HepG2 (cell line): ENCODE measurements around the gene SLC9A4. TPM values are rescaled to one million over a fixed set of nuclear protein-coding genes. Genes with fewer than 3 reads are reported as not detected.

Source experiments
- ATAC-seq: fragments of 200-7000 bp; cut with Tn5 transposase; 3 replicates; pipeline ENCODE4 v1.9.1; 2020; ENCODE audit warnings: mild to moderate bottlenecking, moderate library complexity
- BruUV-seq: library from RNA; stranded (reverse); fragments of 400-500 nt; replicated peaks from 2 replicates; lab custom pipeline; 2021; lab: Mats Ljungman, UMichigan
- CTCF ChIA-PET: fragments of 300-600 bp; formaldehyde crosslinking; extraction: SDS; loops from one replicate; lab custom pipeline; 2021; ENCODE audit warnings: low total read pairs, inconsistent platforms, low intra/inter-chr PET ratio; lab: Yijun Ruan, JAX
- POLR2A ChIA-PET: fragments of 350-600 bp; sonication (Branson Sonifier 250); formaldehyde crosslinking; loops from one replicate; lab custom pipeline; 2020; ENCODE audit warnings: antibody characterized with exemption, inconsistent platforms; lab: Yijun Ruan, JAX
- DNase-seq: peaks from one replicate; pipeline ENCODE4 v3.0.0-alpha.2; 2015; ENCODE audit warnings: low spot score
- FAIRE-seq: peaks from 3 replicates; lab custom pipeline; 2011; peaks lifted over from hg19 to GRCh38; lab: Jason Lieb, UNC
- H2AFZ ChIP-seq: one replicate; pipeline ENCODE4 v1.6.1; 2011; ENCODE audit warnings: low read length, inconsistent platforms
- H3K27ac ChIP-seq: fragments of 300-600 bp; 3 replicates; pipeline ENCODE4 v1.8.0; 2011; ENCODE audit warnings: mixed run types, mild to moderate bottlenecking, mixed read lengths, low read length, inconsistent platforms; ENCODE audit not compliant: insufficient read depth; ENCODE audit errors: extremely low read length
- H3K27me3 ChIP-seq, 2 experiments: fragments of 200-600 bp in 1 of 2; 2 replicates in 1 of 2; 3 replicates in 1 of 2; pipeline versions ENCODE4 v1.6.0 to v1.8.0; 2011; ENCODE audit warnings: low read length in 2 of 2, mild to moderate bottlenecking in 2 of 2, moderate library complexity in 2 of 2, inconsistent platforms in 1 of 2; ENCODE audit not compliant: insufficient read depth in 2 of 2, control insufficient read depth in 1 of 2
- H3K36me3 ChIP-seq, 2 experiments: fragments of 200-600 bp in 1 of 2; replicated peaks in 1 of 2; 2 replicates in 1 of 2; 3 replicates in 1 of 2; pipeline versions ENCODE4 v1.5.1 to v1.8.0; 2011; ENCODE audit warnings: low read length in 2 of 2, inconsistent platforms in 1 of 2; ENCODE audit not compliant: insufficient read depth in 2 of 2, control insufficient read depth in 1 of 2
- H3K4me1 ChIP-seq: 2 replicates; pipeline ENCODE4 v1.5.1; 2012; ENCODE audit warnings: low read length, inconsistent platforms; ENCODE audit not compliant: insufficient read depth
- H3K4me2 ChIP-seq: 2 replicates; pipeline ENCODE4 v1.6.0; 2011; ENCODE audit warnings: low read depth, low read length, inconsistent platforms
- H3K4me3 ChIP-seq, 3 experiments: fragments of 200-600 bp in 1 of 3; sonication (generic), shearing (Covaris generic) in 1 of 3; replicated peaks in 1 of 3; 2 replicates each; pipeline ENCODE4 v1.5.1; 2011 to 2016; ENCODE audit warnings: low read length in 3 of 3, inconsistent platforms in 2 of 3, low read depth in 2 of 3, mild to moderate bottlenecking in 2 of 3, control low read depth in 1 of 3, mixed read lengths in 1 of 3; ENCODE audit not compliant: insufficient read depth in 1 of 3
- H3K79me2 ChIP-seq: one replicate; pipeline ENCODE4 v1.6.1; 2011; ENCODE audit warnings: low read length, inconsistent platforms; ENCODE audit not compliant: insufficient read depth
- H3K9ac ChIP-seq: 2 replicates; pipeline ENCODE4 v1.6.0; 2011; ENCODE audit warnings: mild to moderate bottlenecking, low read depth, low read length, inconsistent platforms; ENCODE audit not compliant: insufficient read depth
- H3K9me3 ChIP-seq: 2 replicates; pipeline ENCODE4 v1.5.1; 2012; ENCODE audit warnings: mild to moderate bottlenecking, low read length
- H4K20me1 ChIP-seq: 2 replicates; pipeline ENCODE4 v1.6.0; 2011; ENCODE audit warnings: inconsistent platforms, mild to moderate bottlenecking, low read length, moderate library complexity; ENCODE audit not compliant: insufficient read depth
- CREB1 ChIP-seq, 2 experiments: fragments of 450-650 bp in 1 of 2; IDR thresholded peaks; 2 replicates each; pipeline ENCODE4 v1.6.1; 2016 to 2017; ENCODE audit warnings: control low read depth in 1 of 2, mild to moderate bottlenecking in 1 of 2, missing compliant biosample characterization in 1 of 2, missing genetic modification characterization in 1 of 2
- IRX3 ChIP-seq: sonication (generic); formaldehyde crosslinking; IDR thresholded peaks from 2 replicates; pipeline ENCODE4 v1.8.1; 2023; ENCODE audit warnings: mild to moderate bottlenecking, low read depth, missing genetic modification reagents, borderline replicate concordance
- PLRG1 ChIP-seq: fragments of 450-650 bp; conservative IDR thresholded peaks from 2 replicates; pipeline ENCODE4 v1.6.1; 2016
- SNAPC4 ChIP-seq: sonication (generic); formaldehyde crosslinking; IDR thresholded peaks from 2 replicates; pipeline ENCODE4 v1.4.0; 2020; ENCODE audit warnings: mild to moderate bottlenecking, missing genetic modification reagents
- ZNF318 ChIP-seq: sonication (generic); formaldehyde crosslinking; IDR thresholded peaks from 2 replicates; pipeline ENCODE4 v1.4.0; 2020; ENCODE audit warnings: mild to moderate bottlenecking, missing genetic modification reagents
- ZNF382 ChIP-seq: sonication (generic); formaldehyde crosslinking; IDR thresholded peaks from 2 replicates; pipeline ENCODE4 v1.5.0; 2020; ENCODE audit warnings: missing genetic modification reagents, mild to moderate bottlenecking, borderline replicate concordance
- ZNF589 ChIP-seq: sonication (generic); formaldehyde crosslinking; conservative IDR thresholded peaks from 2 replicates; pipeline ENCODE4 v1.8.0; 2022; ENCODE audit warnings: mild to moderate bottlenecking, moderate library complexity, missing genetic modification reagents
- WGBS: methylation state at CpG from one replicate; pipeline ENCODE4 v1.1.6; 2017; ENCODE audit warnings: low lambda C conversion rate; 5-methylcytosine and 5-hydroxymethylcytosine counted together
- in situ Hi-C: cut with HindIII; loops from 2 replicates; pipeline ENCODE4 v1.10.0; 2017; ENCODE audit warnings: low pct_unique_long_range_greater_than_20kb; ENCODE audit not compliant: extremely low pct_ligation_motif_present
- intact Hi-C: fragments of 100-400 bp; cut with micrococcal nuclease; formaldehyde crosslinking; loops from one replicate; pipeline ENCODE4 v1.10.0; 2022; ENCODE audit not compliant: unreplicated experiment
- polyA plus RNA-seq, 8 experiments: library from polyadenylated mRNA; depleted of rRNA in 3 of 8; stranded (reverse) in 7 of 8; unstranded in 1 of 8; fragments of >200 nt; fragmentation: Illumina TruSeq in 4 of 8; extraction: Trizol in 4 of 8; gene quantifications; 2 replicates each; pipeline versions ENCODE4 v1.2.1 to v1.2.3, GENCODE V29; 2011 to 2016; ENCODE audit warnings: low read depth in 4 of 8, missing spikeins in 1 of 8, mixed read lengths in 1 of 8; ENCODE audit not compliant: insufficient read depth in 1 of 8
- total RNA-seq, 5 experiments: library from RNA; depleted of rRNA; stranded (reverse); fragments of >200 nt; fragmentation: Illumina TruSeq; extraction: Trizol; gene quantifications; 2 replicates each; pipeline ENCODE4 v1.2.3, GENCODE V29; 2016; ENCODE audit warnings: low read depth in 1 of 5

Gene SLC9A4
- total and polyA plus RNA-seq, 2 of the 13 experiments (the other 11 are each of a cell fraction or from before 2014, with no cell fraction given) = not detected

DNA sequence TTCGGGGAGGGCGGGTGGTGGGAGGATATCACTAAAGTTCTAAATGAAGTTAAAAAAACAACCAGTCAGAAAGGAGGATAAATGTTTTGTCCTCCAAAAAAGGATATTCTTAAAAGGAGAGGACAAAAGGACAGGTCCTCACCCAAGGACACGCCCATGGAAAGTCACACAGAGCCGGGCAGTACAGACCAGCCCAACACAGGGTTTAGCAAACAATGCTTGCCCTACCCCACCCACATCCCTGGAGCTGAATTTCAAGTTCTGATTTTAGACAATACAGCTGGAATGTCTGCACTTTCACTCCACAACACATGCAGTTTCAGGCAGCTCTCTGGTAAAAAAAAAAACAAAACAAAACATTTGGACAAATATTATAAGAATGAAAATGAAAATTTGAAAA, 67.9 kb downstream of the SLC9A4 start (continued):
- TF ChIP-seq ZNF318 (CRISPR knock-in tag) (no peak), IRX3 (CRISPR knock-in tag) (no peak), PLRG1 (no peak)

- no peak for DNase-seq
- H3K4me3 ChIP-seq = no peak overlapping the region
- H2AFZ ChIP-seq = no peak overlapping the region
- H4K20me1 ChIP-seq = no peaks in the 10 kb centered on the region
- H3K79me2 ChIP-seq = no peaks in the 10 kb centered on the region
- no peaks in the 10 kb centered on the region for H3K36me3 ChIP-seq
- TF ChIP-seq ZNF589 (CRISPR knock-in tag) (no peak), SNAPC4 (CRISPR knock-in tag) (no peak), CREB1 (IDR thresholded peaks at IDR 0.05) (peak; percentile 56), CREB1 (CRISPR knock-in tag; IDR thresholded peaks at IDR 0.05) (no peak), ZNF382 (CRISPR knock-in tag) (no peak)
- no peak for FAIRE-seq
- in situ Hi-C loops = no loop called here
- no peak for ATAC-seq
- intact Hi-C loops = no loop called here
- POLR2A ChIA-PET = no interaction called here
- H3K27me3 ChIP-seq = no peaks in the 10 kb centered on the region
- no peaks in the 10 kb centered on the region for H3K4me1 ChIP-seq
- WGBS = 35% methylated on average over 1 of the region's 1 CpG
- CTCF ChIA-PET = no interaction called here
- H3K9me3 ChIP-seq = peaks cover 19% of the 10 kb centered on the region; the same call in 1 of the 2 replicates
- no peak overlapping the region for H3K9ac ChIP-seq
- H3K4me2 ChIP-seq = no peak overlapping the region
- no TSS peak for BruUV-seq
- no peak overlapping the region for H3K27ac ChIP-seq
Measured at GRCh38 chr2:102544182-102544581, 71.2 kb downstream of the SLC9A4 start.
